BJ (cell line): Measurements from ENCODE around the gene CAPNS2. TPM values are rescaled to one million over a fixed set of nuclear protein-coding genes. Genes with fewer than 3 reads are reported as not detected.

ENCODE experiments used
- CTCF ChIA-PET: fragments of 350-600 bp; formaldehyde crosslinking; extraction: SDS; loops from one replicate; lab custom pipeline; 2021; ENCODE audit warnings: antibody characterized with exemption, inconsistent platforms; lab: Yijun Ruan, JAX
- POLR2A ChIA-PET: fragments of 300-600 bp; sonication (Branson Sonifier 250); formaldehyde crosslinking; extraction: SDS; loops from one replicate; lab custom pipeline; 2021; ENCODE audit warnings: antibody characterized with exemption; lab: Charles Lee
- DNase-seq: peaks from one replicate; pipeline ENCODE4 v3.0.0-alpha.2; 2011; ENCODE audit warnings: low read depth
- H3K27me3 ChIP-seq: 2 replicates; pipeline ENCODE4 v1.6.0; 2011; ENCODE audit warnings: low read length; ENCODE audit not compliant: control insufficient read depth, insufficient read depth
- H3K36me3 ChIP-seq: 2 replicates; pipeline ENCODE4 v1.5.1; 2011; ENCODE audit warnings: low read length; ENCODE audit not compliant: control insufficient read depth, insufficient read depth
- H3K4me3 ChIP-seq: 2 replicates; pipeline ENCODE4 v1.5.1; 2011; ENCODE audit warnings: low read depth, mild to moderate bottlenecking, control low read depth, low read length
- CTCF ChIP-seq: IDR thresholded peaks from 2 replicates; pipeline ENCODE4 v1.5.1; 2011; ENCODE audit warnings: low read depth, mild to moderate bottlenecking, control low read depth, inconsistent platforms, low read length, moderate library complexity; ENCODE audit not compliant: insufficient read depth
- polyA plus RNA-seq: library from polyadenylated mRNA; depleted of rRNA; stranded (reverse); fragments of >200 nt; gene quantifications from 2 replicates; pipeline ENCODE4 v1.2.3, GENCODE V29; 2011

CAPNS2 gene
- polyA plus RNA-seq, 1 experiment = not detected

- POLR2A ChIA-PET = no interaction called here
Observed at GRCh38 chr16:55557186-55557585, 9.3 kb upstream of the CAPNS2 start.

GRCh38 chr16:55559233-55559632 lies 7.3 kb upstream of the CAPNS2 start:
- Histone ChIP-seq H3K27me3 (no peaks in the 10 kb centered on the region), H3K36me3 (no peaks in the 10 kb centered on the region), H3K4me3 (no peak overlapping the region)
- ChIA-PET CTCF (interaction anchor here (1.6 to 1.9 kb wide), 2 partner anchors 95 to 145 kb away, joined by 5 to 11 read pairs; no protein-coding TSS in a partner anchor), POLR2A (interaction anchor here (0.5 kb wide), 1 partner anchor 1081 kb away, joined by 3 read pairs; no protein-coding TSS in a partner anchor)
- no peak for DNase-seq
- TF ChIP-seq CTCF = no peak

More at GRCh38 chr16:55557186-55557585, 9.3 kb upstream of the CAPNS2 start:
- H3K27me3 ChIP-seq = no peaks in the 10 kb centered on the region
- no peak for TF ChIP-seq CTCF
- no peak for DNase-seq
- no peaks in the 10 kb centered on the region for H3K36me3 ChIP-seq
- CTCF ChIA-PET = interaction anchor here (1.0 kb wide), 1 partner anchor 92 kb away, joined by 4 read pairs; no protein-coding TSS in a partner anchor
- no peak overlapping the region for H3K4me3 ChIP-seq

GRCh38 chr16:55559933-55560516 lies 6.5 kb upstream of the CAPNS2 start:
- H3K4me3 ChIP-seq = no peak overlapping the region
- no peaks in the 10 kb centered on the region for H3K36me3 ChIP-seq
- TF ChIP-seq CTCF = no peak
- H3K27me3 ChIP-seq = no peaks in the 10 kb centered on the region
- ChIA-PET CTCF (interaction anchor here (0.6 to 0.9 kb wide), 3 partner anchors 141 to 1539 kb away, joined by 3 to 4 read pairs (median 4); no protein-coding TSS in a partner anchor), POLR2A (no interaction called here)
- DNase-seq = no peak

GRCh38 chr16:55561319-55561848 lies 5.1 kb upstream of the CAPNS2 start:
- DNase-seq = no peak
- TF ChIP-seq CTCF = no peak
- ChIA-PET CTCF (no interaction called here), POLR2A (no interaction called here)
- H3K4me3 ChIP-seq = no peak overlapping the region
- no peaks in the 10 kb centered on the region for H3K36me3 ChIP-seq
- no peaks in the 10 kb centered on the region for H3K27me3 ChIP-seq

- DNase-seq = no peak
- no peak for TF ChIP-seq CTCF
- POLR2A ChIA-PET = no interaction called here
- CTCF ChIA-PET = interaction anchor here (0.9 kb wide), 1 partner anchor 139 kb away, joined by 3 read pairs; no protein-coding TSS in a partner anchor
- no peak overlapping the region for H3K4me3 ChIP-seq
- no peaks in the 10 kb centered on the region for H3K27me3 ChIP-seq
- no peaks in the 10 kb centered on the region for H3K36me3 ChIP-seq
Observed at GRCh38 chr16:55562936-55563335, 3.5 kb upstream of the CAPNS2 start.
